ENCODE data around the gene ITPKB.
A peak's percentile ranks its signal among the peaks of the same experiment; 100 is the strongest.
"Not testable (repeated sequence)": the region's sequence is repeated elsewhere in the genome, so short reads cannot be mapped to it uniquely, and the experiment has no call there.

Gene ITPKB

GRCh38 chr1:226615876-226616275 is 123.2 kb downstream of the ITPKB start:
- DNase-seq: no peak

DNA sequence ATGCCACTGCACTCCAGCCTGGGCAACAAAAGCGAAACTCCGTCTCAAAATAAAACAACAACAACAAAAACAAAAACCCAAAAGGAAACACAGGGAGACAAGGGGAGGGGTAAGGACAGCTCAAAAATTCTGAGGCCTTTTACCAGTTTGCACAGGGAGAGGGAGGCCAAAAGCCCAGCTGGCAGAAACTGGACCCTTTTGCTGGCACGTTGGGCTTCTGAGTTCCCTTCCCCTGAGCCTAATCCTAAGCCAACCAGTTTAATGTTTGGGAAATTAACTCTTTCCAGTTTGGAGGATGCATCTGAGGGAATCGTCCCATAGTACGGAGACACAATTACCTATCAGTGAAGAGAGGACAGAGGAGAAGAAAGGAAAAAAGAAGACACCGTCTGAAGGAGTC is 127.1 kb downstream of the ITPKB start:
- not testable (repeated sequence) for DNase-seq

GRCh38 chr1:226611301-226611700 is 127.8 kb downstream of the ITPKB start:
- no peak for DNase-seq

GRCh38 chr1:226610671-226611070 is 128.4 kb downstream of the ITPKB start:
- no peak for DNase-seq

DNA sequence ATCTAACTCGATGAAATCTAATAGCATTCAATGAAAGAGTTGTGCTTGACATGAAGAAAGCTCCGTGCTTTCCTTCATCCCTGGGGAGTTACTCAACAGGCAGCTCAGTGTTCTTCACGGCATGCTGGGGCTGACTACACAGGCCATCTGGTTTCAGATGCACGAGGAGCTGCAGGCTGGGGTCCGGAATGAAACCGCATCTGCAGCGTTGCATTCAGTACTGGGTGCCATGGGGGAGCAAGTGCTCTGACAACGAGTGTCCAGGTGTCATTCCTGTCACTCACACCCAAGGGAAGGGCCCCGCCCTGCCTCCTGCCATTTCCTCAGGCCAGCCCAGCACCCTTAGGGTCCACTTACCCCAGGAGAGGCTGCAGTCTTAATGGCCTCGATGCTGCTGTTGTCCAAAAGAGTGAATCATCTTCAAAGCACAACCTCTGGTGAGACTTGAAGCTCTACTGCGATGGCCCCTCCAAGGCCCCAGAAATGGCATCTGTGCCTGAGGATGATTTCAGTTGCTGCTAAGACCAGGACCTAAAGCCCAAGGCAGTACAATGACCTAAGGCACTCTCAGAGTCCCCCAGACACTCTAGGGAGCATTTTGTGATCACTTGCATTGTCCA is 129.1 kb downstream of the ITPKB start:
- DNase-seq: no peak

DNA sequence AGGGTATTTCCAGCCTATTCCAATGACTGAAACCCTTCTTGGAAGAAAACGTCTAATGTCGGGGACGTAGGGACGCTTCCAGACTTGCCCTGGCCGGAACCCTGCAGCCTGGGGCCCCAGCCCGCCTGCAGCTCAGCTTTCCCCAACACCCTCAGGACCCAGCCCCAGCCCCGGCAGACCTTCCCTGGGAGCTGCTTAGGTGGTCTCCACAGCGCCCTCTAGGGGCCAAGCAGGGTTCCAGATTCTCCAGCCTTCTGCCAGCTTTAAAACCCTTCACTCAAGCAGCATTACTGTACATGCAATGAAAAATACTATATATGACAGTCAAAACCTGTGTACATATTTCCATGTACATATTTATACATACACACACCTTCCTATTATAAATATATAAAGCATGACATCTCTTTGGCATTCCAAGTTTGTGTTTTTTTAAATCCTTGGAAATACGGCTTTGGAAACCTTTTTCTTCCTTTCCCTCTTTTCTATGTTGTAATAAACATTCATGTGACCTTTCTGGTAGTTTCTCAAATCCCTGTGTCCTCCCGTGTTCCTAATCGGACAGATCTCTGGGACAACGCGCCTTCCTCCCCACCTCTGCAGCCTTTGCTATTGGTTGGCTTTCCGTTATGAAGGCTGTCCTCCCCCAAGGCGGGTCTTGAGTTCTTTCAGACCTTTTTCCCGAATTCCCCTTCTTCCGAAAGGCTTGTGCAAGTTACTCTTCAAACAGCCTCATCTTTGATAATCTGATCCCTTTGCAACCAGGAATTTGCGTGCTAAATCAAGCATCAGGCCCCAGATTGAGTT is 130.2 kb downstream of the ITPKB start:
- peak; percentile 28 to 47 (median 37) for DNase-seq

DNA sequence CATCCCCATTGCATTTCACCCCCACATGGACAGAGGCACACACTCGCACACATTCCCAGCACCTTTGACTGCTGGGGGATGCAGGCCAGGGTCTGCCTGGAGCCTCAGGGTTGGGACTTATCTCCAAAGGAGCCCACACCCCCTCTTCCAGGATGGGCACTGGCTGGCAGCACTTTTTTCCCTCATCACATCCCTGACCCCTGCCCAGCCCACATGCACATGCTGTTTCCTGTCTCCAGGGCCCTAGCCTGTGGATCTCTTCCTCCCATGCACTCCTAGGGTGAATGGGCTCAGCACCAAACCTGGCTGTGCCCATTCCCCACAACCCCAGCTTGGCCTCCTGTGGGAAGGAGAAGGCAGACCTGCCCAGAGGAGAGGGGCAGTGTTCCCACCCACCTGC is 131.3 kb downstream of the ITPKB start:
- DNase-seq: no peak

DNA sequence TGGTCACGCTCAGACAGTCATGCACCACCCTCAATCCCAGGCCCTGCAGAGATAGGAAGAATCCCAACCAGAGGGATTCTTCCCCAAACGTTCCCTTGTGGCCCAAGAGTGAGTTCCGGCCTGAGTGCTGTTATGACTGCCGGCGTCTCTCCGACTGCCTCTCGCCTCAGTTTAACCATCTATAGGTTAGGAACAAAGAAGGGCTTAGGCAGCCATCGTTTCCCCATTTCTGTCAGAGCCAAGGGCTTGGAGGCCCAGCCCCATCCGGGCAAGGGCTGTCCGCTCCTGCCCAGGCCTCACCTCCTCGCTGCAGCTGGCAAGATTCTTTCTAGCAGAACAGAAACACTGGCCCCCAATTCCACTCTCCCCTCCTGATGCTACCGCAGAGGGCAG is 131.8 kb downstream of the ITPKB start:
- DNase-seq: no peak

DNA sequence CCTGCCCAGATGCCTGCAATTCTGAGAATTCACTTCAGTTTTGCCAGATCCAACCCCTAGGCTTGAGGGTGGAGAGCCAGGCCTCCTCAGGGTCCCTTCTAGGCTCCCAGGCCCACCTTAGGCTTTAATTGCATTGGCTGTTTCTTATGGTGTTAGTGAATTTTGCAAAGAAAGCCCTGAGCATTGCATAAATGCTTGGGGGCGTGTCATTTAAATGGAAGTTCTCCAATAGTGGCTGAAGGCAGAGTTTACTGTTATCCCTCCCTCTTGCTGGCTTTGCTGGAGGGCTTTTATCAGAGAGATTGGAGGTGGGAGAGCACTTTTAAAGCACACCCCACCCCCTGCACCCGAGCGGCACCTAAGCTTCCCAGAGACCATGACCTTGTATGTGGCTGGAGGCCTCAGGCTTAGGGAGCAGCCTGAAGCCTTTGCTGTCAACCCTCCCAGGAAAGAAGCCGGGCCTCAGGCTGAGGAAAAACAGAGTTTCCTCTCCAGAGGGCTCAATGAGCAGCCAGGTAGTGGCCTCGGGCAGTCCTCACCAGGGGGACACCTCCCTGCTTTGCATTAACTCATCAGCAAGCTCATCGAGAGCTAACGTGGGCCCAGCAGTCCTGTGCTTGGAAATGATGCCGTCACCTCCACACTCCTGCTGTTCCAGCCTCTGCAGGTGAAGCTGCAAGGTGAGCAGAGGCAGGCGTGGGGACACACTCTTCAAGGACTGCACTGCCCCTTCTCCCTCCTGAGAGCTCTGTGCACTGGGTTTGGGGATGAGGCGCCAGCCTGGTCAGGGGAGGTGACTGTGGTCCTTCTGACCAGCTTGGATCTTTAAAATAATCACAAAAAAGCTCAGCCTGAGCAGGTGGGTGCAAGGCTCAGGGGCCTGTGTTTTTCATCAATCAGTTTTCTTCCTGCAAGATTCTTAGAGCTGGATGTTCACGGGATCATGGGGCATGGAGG is 132.5 kb downstream of the ITPKB start:
- no peak for DNase-seq

DNA sequence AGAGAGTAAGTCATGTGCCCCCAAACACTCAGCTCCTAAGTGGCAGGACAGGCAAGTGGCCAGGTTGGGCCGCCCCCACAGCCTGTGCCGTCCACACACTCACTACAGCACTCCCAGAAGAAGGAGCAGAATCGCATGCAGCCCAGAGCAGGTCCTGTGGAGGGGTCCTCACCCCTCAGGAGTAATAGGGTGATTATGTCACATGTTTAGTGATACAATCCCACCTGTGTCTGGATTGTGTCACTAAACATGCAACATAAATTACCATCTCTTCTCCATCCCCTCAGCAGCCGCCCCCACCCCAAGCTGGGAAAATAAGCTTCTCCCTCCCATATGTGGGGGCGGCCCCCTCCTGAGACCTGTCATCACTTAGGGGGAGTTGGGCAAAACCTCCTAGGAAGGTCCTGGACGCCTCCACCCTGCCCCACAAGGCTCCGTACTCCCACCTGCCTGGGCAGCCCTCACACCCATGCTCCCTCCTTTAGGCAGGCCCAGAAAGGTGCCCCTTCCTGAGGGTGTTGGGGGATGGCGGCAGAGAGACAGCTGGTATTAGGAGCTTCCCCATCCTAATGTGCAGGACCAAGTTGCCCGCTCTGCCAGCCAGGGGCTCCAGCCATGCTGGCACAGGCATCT is 133.6 kb downstream of the ITPKB start:
- DNase-seq: no peak

DNA sequence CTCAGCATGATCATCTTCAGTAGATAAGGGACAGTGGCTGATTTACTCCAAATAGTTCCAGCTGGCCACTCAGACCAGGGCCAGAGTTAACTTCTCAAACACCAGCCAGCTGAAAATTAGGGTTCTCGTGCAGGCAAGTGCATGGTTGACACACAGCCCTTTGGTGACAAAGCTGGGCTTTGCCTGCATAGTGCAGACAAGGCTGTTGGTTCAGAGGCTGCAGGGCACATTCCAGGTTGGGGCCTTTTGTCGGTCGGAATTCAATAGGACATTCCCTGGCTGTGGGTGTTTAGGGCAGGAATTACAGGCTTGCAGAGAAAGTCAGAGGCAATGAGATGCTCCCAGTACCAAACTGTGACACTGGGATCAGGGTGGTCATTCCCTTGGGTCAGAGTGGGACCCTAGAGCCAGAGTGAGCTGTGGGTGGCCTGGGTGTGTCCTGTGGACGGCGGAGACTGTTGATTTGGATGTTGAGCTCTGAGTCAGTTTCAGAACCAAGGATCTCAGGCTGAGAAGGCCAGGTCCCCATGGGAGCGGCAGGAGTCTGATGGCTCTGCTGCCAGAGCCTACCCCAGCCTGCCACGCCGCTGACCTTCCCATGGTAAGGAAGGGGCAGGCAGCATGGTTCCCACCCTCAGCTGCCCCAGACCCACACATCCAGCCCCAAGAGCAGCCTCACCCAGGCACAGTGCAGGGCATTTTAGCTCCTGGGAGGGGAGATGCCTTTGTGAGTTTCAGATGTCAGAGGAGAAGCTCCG is 134.3 kb downstream of the ITPKB start:
- DNase-seq: no peak

DNA sequence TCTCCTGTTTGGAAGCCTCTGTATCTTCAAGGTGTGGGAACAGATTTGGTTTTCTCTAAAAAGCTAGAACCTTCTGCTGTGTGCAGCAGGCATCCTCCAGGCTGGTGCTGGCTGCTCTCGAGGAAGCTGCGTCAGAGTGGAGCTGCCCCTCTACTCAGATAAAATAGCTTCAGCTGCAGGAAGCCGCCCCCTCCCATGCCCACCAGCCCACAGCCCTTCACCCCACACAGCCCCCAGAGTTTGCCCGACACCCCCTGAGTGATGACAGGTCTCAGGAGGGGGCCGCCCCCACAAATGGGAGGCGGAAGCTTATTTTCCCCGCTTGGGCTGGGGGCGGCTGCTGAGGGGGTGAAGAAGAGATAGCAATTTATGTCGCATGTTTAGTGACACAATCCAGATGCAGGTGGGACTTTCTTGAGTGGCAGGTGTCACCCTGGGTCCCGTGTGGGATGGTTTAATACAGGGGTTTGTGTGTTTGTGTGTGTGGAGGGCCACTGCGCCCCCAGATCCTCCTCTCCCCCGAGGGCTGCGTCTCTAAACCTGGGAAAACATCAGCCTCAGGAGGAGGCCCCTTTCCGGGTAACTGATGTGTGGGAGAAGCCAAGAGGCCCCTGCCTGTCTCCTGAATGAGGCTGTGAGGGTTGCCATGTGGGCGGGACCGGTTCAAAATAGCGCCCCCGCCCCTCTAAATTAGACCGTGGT is 135.1 kb downstream of the ITPKB start:
- no peak for DNase-seq

GRCh38 chr1:226603022-226603857 is 135.8 kb downstream of the ITPKB start:
- no peak for DNase-seq

GRCh38 chr1:226602186-226603021 is 136.7 kb downstream of the ITPKB start:
- DNase-seq: no peak

DNA sequence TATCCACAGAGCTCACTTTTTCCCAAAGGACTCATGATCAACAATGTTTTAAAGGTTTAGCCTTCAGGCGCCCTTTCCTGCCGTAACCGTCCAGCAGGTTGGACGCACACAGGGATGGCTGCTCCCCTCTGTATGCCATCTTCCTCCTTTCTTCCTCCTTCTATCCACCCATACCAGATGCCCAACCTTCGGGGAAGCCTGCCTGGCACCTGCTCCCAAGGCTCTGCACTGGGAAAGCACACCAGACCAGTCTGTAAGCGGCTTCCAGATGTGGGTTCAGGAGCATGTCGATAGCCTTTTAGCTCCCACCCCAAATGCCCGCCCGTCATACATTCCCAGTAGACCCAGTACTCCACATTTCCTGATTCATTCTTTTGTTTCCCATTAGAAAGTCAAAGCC is 137.6 kb downstream of the ITPKB start:
- no peak for DNase-seq

- DNase-seq: no peak
Measured at GRCh38 chr1:226600254-226600653, 138.8 kb downstream of the ITPKB start.

GRCh38 chr1:226599636-226600238 is 139.3 kb downstream of the ITPKB start:
- no peak for DNase-seq

- not testable (repeated sequence) for DNase-seq
Measured at GRCh38 chr1:226598955-226599354, 140.1 kb downstream of the ITPKB start.

DNA sequence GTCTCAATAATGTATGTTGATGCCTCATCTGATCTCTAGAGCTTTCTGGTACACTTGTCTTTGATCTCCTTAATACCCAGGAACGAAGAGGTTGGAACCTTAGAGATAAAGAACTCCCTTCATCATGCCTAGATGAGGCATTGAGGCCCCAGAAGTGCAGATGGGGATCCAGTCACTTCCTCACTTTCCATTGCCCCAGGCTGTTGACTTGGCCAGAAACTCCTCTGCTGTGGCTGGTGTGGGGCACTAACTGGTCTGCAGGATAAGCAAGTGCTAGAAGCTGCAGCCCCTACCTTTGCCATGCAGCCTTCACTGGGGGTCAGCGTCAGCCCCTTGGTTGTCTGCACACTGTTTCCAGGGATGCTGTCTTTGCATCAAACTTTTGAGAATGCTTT is 140.6 kb downstream of the ITPKB start:
- no peak for DNase-seq
